B cell (primary cell): ENCODE results near the gene RFX4.

ENCODE experiments used
- EZH2 ChIP-seq: IDR thresholded peaks from 2 replicates; pipeline ENCODE4 v1.6.1; 2012; ENCODE audit warnings: borderline replicate concordance, low read depth, mild to moderate bottlenecking, moderate library complexity, low read length; ENCODE audit not compliant: insufficient read depth, poor library complexity, severe bottlenecking
- TF ChIP-seq, protein P1 (sequence below): fragments of 200-600 bp; IDR thresholded peaks from one replicate; pipeline ENCODE4 v1.8.0; 2022; ENCODE audit warnings: antibody characterized with exemption, mild to moderate bottlenecking

DNA sequence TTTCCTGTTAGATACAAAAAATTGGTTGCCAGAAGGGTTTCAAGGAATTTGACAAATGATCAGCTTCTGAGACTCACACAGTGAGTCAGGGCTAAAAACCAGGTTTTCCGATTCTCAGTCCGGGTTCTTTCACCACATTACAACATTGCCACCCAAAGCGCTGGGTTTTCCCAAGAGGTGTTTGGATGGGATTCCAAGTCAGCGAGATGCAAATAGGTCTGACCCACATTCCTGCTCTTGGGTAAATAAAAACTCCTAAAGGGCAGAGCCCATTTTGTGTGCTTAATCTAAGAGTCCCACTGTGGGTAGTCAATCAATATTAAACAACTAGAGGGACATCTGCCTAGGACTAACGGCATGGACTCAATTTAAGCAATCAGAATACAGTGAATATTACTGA, 186.3 kb downstream of the RFX4 start:
- TF ChIP-seq, protein P1, sequence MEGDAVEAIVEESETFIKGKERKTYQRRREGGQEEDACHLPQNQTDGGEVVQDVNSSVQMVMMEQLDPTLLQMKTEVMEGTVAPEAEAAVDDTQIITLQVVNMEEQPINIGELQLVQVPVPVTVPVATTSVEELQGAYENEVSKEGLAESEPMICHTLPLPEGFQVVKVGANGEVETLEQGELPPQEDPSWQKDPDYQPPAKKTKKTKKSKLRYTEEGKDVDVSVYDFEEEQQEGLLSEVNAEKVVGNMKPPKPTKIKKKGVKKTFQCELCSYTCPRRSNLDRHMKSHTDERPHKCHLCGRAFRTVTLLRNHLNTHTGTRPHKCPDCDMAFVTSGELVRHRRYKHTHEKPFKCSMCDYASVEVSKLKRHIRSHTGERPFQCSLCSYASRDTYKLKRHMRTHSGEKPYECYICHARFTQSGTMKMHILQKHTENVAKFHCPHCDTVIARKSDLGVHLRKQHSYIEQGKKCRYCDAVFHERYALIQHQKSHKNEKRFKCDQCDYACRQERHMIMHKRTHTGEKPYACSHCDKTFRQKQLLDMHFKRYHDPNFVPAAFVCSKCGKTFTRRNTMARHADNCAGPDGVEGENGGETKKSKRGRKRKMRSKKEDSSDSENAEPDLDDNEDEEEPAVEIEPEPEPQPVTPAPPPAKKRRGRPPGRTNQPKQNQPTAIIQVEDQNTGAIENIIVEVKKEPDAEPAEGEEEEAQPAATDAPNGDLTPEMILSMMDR, result no peak
- no peak for TF ChIP-seq EZH2
